GM12878 (cell line): ENCODE data around the gene MRPL44. TPM values are rescaled to one million over a fixed set of nuclear protein-coding genes. Genes with fewer than 3 reads are reported as not detected.
A peak's percentile ranks its signal among the peaks of the same experiment; 100 is the strongest.

Experiments
- CREB1 ChIP-seq: IDR thresholded peaks from 2 replicates; pipeline ENCODE4 v1.6.1; 2012; ENCODE audit warnings: low read depth, mild to moderate bottlenecking, inconsistent platforms
- E2F8 ChIP-seq: fragments of 450-650 bp; IDR thresholded peaks from 2 replicates; pipeline ENCODE4 v1.6.1; 2018; ENCODE audit warnings: mild to moderate bottlenecking, low read depth, moderate library complexity; ENCODE audit not compliant: partially characterized antibody
- IKZF1 ChIP-seq: fragments of 450-650 bp; conservative IDR thresholded peaks from 2 replicates; pipeline ENCODE4 v1.6.1; 2017; ENCODE audit warnings: antibody characterized with exemption, mild to moderate bottlenecking
- JUNB ChIP-seq: IDR thresholded peaks from 2 replicates; pipeline ENCODE4 v1.6.1; 2016; ENCODE audit warnings: antibody characterized with exemption, mild to moderate bottlenecking
- KAT2A ChIP-seq: conservative IDR thresholded peaks from 2 replicates; pipeline ENCODE4 v1.6.1; 2011; ENCODE audit warnings: low read depth, low read length; ENCODE audit not compliant: control insufficient read depth
- KDM1A ChIP-seq: fragments of 200-600 bp; sonication (generic); IDR thresholded peaks from 2 replicates; pipeline ENCODE4 v1.6.1; 2016; ENCODE audit warnings: borderline replicate concordance
- MEF2A ChIP-seq: IDR thresholded peaks from 2 replicates; pipeline ENCODE4 v1.6.1; 2011; ENCODE audit warnings: low read depth, mild to moderate bottlenecking, low read length, moderate library complexity; ENCODE audit not compliant: insufficient read depth
- MTA2 ChIP-seq: fragments of 450-650 bp; IDR thresholded peaks from 2 replicates; pipeline ENCODE4 v1.6.1; 2016; ENCODE audit warnings: low read depth, mild to moderate bottlenecking, moderate library complexity
- NR2F1 ChIP-seq: fragments of 450-650 bp; conservative IDR thresholded peaks from 2 replicates; pipeline ENCODE4 v1.6.1; 2017; ENCODE audit warnings: mild to moderate bottlenecking
- PAX8 ChIP-seq: fragments of 450-650 bp; IDR thresholded peaks from 2 replicates; pipeline ENCODE4 v1.6.1; 2017; ENCODE audit warnings: mild to moderate bottlenecking, moderate library complexity
- RB1 ChIP-seq: fragments of 450-650 bp; formaldehyde crosslinking; IDR thresholded peaks from 2 replicates; pipeline ENCODE4 v1.6.1; 2017; ENCODE audit warnings: mild to moderate bottlenecking, borderline replicate concordance
- RCOR1 ChIP-seq: conservative IDR thresholded peaks from 2 replicates; pipeline ENCODE4 v1.6.1; 2012; ENCODE audit warnings: low read depth, low read length, improper control_type of control experiment
- SRF ChIP-seq, 2 experiments: IDR thresholded peaks; 2 replicates each; pipeline ENCODE4 v1.6.1; 2011; ENCODE audit warnings: low read depth in 2 of 2, low read length in 2 of 2, mild to moderate bottlenecking in 1 of 2, moderate library complexity in 1 of 2
- TCF3 ChIP-seq: IDR thresholded peaks from 2 replicates; pipeline ENCODE4 v1.6.1; 2012; ENCODE audit warnings: low read depth, mild to moderate bottlenecking, low read length, borderline replicate concordance; ENCODE audit not compliant: insufficient read depth
- ZNF384 ChIP-seq: IDR thresholded peaks from 2 replicates; pipeline ENCODE4 v1.6.1; 2012; ENCODE audit warnings: low read depth, mild to moderate bottlenecking, low read length, improper control_type of control experiment, borderline replicate concordance
- ZNF592 ChIP-seq: fragments of 450-650 bp; IDR thresholded peaks from 2 replicates; pipeline ENCODE4 v1.6.1; 2017; ENCODE audit warnings: mild to moderate bottlenecking, moderate library complexity
- ZNF622 ChIP-seq: fragments of 450-650 bp; IDR thresholded peaks from 2 replicates; pipeline ENCODE4 v1.6.1; 2017; ENCODE audit warnings: mild to moderate bottlenecking, inconsistent platforms
- polyA plus RNA-seq, 11 experiments: library from polyadenylated mRNA; depleted of rRNA in 4 of 11; unstranded in 6 of 11; stranded (reverse) in 5 of 11; fragments of >200 nt; fragmentation: Nextera tagmentation in 4 of 11; fragmentation: Illumina TruSeq in 1 of 11; extraction: Ambion mirVana in 4 of 11; extraction: Trizol in 1 of 11; gene quantifications; 1 replicate in 1 of 11; 2 replicates in 10 of 11; pipeline versions ENCODE4 v1.2.1 to v1.2.3, GENCODE V29; 2011 to 2016; ENCODE audit warnings: inconsistent platforms in 2 of 11, missing spikeins in 2 of 11, low read depth in 1 of 11
- total RNA-seq, 4 experiments: library from RNA; depleted of rRNA in 3 of 4; stranded (reverse); fragments of >200 nt in 3 of 4; fragmentation: Illumina TruSeq in 1 of 4; extraction: Trizol in 1 of 4; gene quantifications; 2 replicates each; pipeline versions ENCODE4 v1.2.1 to v1.2.3, GENCODE V29; 2013 to 2021
- TF ChIP-seq, protein P1 (sequence below): IDR thresholded peaks from 2 replicates; pipeline ENCODE4 v1.6.1; 2012; ENCODE audit warnings: low read depth, low read length, improper control_type of control experiment
- TF ChIP-seq, protein P2 (sequence below): fragments of 150-350 bp; IDR thresholded peaks from 2 replicates; pipeline ENCODE4 v1.6.1; 2016; ENCODE audit warnings: low read depth, low read length

The MRPL44 gene
- total and polyA plus RNA-seq, 10 of the 15 experiments (the other 5 are each of a cell fraction or from before 2014, with no cell fraction given) = 18.3 to 44.3 (median 37.5) TPM

DNA sequence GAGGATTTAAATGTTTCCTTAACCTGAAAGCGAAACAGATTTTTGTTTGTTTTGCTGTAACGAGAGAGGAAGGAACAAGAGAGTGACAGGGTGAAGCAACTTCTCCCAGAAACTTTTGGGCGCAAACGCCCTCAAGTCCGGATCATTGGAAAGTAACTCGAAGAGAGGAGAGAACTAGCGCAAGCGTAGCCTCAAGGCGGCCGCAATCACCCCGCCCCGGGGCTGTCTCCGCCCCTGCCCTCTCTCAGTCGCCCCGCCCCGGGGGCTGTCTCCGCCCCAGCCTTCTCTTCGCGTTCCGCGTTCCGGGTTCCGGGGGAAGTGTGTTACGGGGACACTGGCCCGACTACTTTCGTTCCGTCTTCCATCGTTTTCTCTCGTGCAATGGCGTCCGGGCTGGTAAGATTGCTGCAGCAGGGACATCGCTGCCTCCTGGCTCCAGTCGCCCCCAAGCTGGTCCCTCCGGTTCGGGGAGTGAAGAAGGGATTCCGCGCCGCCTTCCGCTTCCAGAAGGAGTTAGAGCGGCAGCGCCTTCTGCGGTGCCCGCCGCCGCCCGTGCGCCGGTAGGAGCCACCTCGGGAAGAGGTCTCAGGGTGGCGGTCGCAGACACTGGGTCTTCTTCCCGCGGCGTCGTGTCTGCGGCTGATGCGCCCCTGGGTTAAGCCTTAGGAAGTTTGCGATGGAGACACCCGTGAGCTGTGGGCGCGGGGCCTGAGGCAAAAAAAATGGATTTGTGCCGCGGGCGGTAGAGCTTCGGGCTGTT lies at the start of gene MRPL44 (continued):
- TF ChIP-seq ZNF592 = no peak
- TF ChIP-seq KDM1A = no peak
- TF ChIP-seq, protein P1, sequence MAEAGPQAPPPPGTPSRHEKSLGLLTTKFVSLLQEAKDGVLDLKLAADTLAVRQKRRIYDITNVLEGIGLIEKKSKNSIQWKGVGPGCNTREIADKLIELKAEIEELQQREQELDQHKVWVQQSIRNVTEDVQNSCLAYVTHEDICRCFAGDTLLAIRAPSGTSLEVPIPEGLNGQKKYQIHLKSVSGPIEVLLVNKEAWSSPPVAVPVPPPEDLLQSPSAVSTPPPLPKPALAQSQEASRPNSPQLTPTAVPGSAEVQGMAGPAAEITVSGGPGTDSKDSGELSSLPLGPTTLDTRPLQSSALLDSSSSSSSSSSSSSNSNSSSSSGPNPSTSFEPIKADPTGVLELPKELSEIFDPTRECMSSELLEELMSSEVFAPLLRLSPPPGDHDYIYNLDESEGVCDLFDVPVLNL = no peak
- TF ChIP-seq JUNB = no peak
- TF ChIP-seq TCF3 = 0 out of 2 replicates have a peak, but pooled peaks have one; percentile 52
- TF ChIP-seq PAX8 = no peak
- TF ChIP-seq RCOR1 = 0 out of 2 replicates have a peak, but pooled peaks have one; percentile 61
- TF ChIP-seq KAT2A = no peak
- peak; percentile 42; the same call in 1 of the 2 replicates for TF ChIP-seq NR2F1
- TF ChIP-seq CREB1 = peak; percentile 78
- TF ChIP-seq ZNF384 = no peak
- TF ChIP-seq SRF (IDR thresholded peaks at IDR 0.05; ENCODE audit: low read depth in 2 of 2, low read length in 2 of 2) = peak in 1 of 2 experiments; percentile 92; a peak in 2 of 4 replicates
- TF ChIP-seq MTA2 = peak; percentile 32; the same call in 1 of the 2 replicates
- TF ChIP-seq E2F8 = peak; percentile 97
- TF ChIP-seq, protein P2, sequence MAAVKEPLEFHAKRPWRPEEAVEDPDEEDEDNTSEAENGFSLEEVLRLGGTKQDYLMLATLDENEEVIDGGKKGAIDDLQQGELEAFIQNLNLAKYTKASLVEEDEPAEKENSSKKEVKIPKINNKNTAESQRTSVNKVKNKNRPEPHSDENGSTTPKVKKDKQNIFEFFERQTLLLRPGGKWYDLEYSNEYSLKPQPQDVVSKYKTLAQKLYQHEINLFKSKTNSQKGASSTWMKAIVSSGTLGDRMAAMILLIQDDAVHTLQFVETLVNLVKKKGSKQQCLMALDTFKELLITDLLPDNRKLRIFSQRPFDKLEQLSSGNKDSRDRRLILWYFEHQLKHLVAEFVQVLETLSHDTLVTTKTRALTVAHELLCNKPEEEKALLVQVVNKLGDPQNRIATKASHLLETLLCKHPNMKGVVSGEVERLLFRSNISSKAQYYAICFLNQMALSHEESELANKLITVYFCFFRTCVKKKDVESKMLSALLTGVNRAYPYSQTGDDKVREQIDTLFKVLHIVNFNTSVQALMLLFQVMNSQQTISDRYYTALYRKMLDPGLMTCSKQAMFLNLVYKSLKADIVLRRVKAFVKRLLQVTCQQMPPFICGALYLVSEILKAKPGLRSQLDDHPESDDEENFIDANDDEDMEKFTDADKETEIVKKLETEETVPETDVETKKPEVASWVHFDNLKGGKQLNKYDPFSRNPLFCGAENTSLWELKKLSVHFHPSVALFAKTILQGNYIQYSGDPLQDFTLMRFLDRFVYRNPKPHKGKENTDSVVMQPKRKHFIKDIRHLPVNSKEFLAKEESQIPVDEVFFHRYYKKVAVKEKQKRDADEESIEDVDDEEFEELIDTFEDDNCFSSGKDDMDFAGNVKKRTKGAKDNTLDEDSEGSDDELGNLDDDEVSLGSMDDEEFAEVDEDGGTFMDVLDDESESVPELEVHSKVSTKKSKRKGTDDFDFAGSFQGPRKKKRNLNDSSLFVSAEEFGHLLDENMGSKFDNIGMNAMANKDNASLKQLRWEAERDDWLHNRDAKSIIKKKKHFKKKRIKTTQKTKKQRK = no peak
- peak; percentile 94 for TF ChIP-seq RB1
- TF ChIP-seq MEF2A = peak; percentile 80
- TF ChIP-seq ZNF622 = no peak
- peak; percentile 95 for TF ChIP-seq IKZF1
